Articular chondrocyte of knee joint (primary cell): ENCODE measurements around the gene RASL11A. TPM values are rescaled to one million over a fixed set of nuclear protein-coding genes. Genes with fewer than 3 reads are reported as not detected.

Experiments used
- small RNA-seq: library from RNA; depleted of rRNA; stranded (forward); fragments of <200 nt; gene quantifications from one replicate; pipeline ENCODE3, GENCODE V24; 2012
- total RNA-seq: library from RNA; depleted of rRNA; stranded (reverse); fragments of >200 nt; gene quantifications from 2 replicates; pipeline ENCODE4 v1.2.3, GENCODE V29; 2012

The RASL11A gene
- 14.2 and 17.6 TPM in 2 replicates for total RNA-seq

GRCh38 chr13:27270594-27271520, at the start of gene RASL11A:
TSS of gene RASL11A (plus strand) at chr13:27270830. CDS start at chr13:27270945, 115 bp downstream.

GRCh38 chr13:27251166-27252091, 19.2 kb upstream of the RASL11A start, which contains the start of gene RPL21:
TSS of gene RPL21 (plus strand) at chr13:27251558. CDS start at chr13:27253777, 2,219 bp downstream.

Small RNAs within 50 kb of the gene (small RNA-seq; reads per million reads assigned to genes)
- gene SNORA27: not detected
- gene SNORD102: not detected

Other genes starting within 250 kb of the RASL11A start
- 22.7 and 27.2 TPM in 2 replicates for gene USP12, start 99.0 kb upstream of the RASL11A start, total RNA-seq
- 863 and 864 TPM in 2 replicates for gene RPL21, start 19.3 kb upstream of the RASL11A start, total RNA-seq
- 124 and 146 TPM in 2 replicates for gene GTF3A, start 153.8 kb downstream of the RASL11A start, total RNA-seq
- gene MTIF3, start 179.7 kb downstream of the RASL11A start, total RNA-seq: 52.1 and 52.9 TPM in 2 replicates